Fibroblast of lung (primary cell): Measurements from ENCODE around the gene CCDC80. TPM values are rescaled to one million over a fixed set of nuclear protein-coding genes. Genes with fewer than 3 reads are reported as not detected.

ENCODE experiments used
- DNase-seq, 2 donors: peaks; one replicate each; pipeline versions ENCODE4 v3.0.0 to v3.0.0-alpha.2; 2010; ENCODE audit warnings: low read depth in 2 of 2
- H2AFZ ChIP-seq: 2 replicates; pipeline ENCODE4 v1.5.1; 2012; ENCODE audit warnings: low read length, control low read depth, inconsistent platforms
- H3K27ac ChIP-seq: 2 replicates; pipeline ENCODE4 v1.5.1; 2011; ENCODE audit warnings: low read length, control low read depth; ENCODE audit not compliant: insufficient read depth
- H3K27me3 ChIP-seq: 2 replicates; pipeline ENCODE4 v1.5.1; 2011; ENCODE audit warnings: mild to moderate bottlenecking, low read length; ENCODE audit not compliant: control insufficient read depth, insufficient read depth
- H3K36me3 ChIP-seq: 2 replicates; pipeline ENCODE4 v1.5.1; 2011; ENCODE audit warnings: low read length; ENCODE audit not compliant: control insufficient read depth, insufficient read depth
- H3K4me1 ChIP-seq: 2 replicates; pipeline ENCODE4 v1.5.1; 2011; ENCODE audit warnings: low read length; ENCODE audit not compliant: control insufficient read depth, insufficient read depth; ENCODE audit errors: extremely low read depth
- H3K4me2 ChIP-seq: 2 replicates; pipeline ENCODE4 v1.5.1; 2011; ENCODE audit warnings: low read length, control low read depth; ENCODE audit not compliant: insufficient read depth; ENCODE audit errors: extremely low read depth
- H3K4me3 ChIP-seq, 4 experiments: fragments of 200-600 bp in 1 of 4; sonication (generic) in 1 of 4; replicated peaks in 1 of 4; 2 replicates each; pipeline ENCODE4 v1.5.1; 2011 to 2016; ENCODE audit warnings: low read length in 4 of 4, low read depth in 3 of 4, mild to moderate bottlenecking in 3 of 4, control low read depth in 2 of 4, inconsistent platforms in 1 of 4, mixed read lengths in 1 of 4; ENCODE audit not compliant: insufficient read depth in 1 of 4; ENCODE audit errors: control extremely low read depth in 1 of 4
- H3K79me2 ChIP-seq: 2 replicates; pipeline ENCODE4 v1.5.1; 2012; ENCODE audit warnings: mild to moderate bottlenecking, low read length, inconsistent platforms; ENCODE audit not compliant: control insufficient read depth, insufficient read depth
- H3K9ac ChIP-seq: 2 replicates; pipeline ENCODE4 v1.5.1; 2011; ENCODE audit warnings: mild to moderate bottlenecking, low read length, control low read depth; ENCODE audit not compliant: insufficient read depth
- H3K9me3 ChIP-seq: 2 replicates; pipeline ENCODE4 v1.5.1; 2012; ENCODE audit warnings: low read depth, low read length; ENCODE audit not compliant: control insufficient read depth, insufficient read depth
- H4K20me1 ChIP-seq: 2 replicates; pipeline ENCODE4 v1.5.1; 2011; ENCODE audit warnings: low read length; ENCODE audit not compliant: control insufficient read depth, insufficient read depth; ENCODE audit errors: extremely low read depth
- CTCF ChIP-seq, 2 donors: IDR thresholded peaks in 1 of 2; conservative IDR thresholded peaks in 1 of 2; 1 replicate in 1 of 2; 2 replicates in 1 of 2; pipeline ENCODE4 v1.5.1; 2011 to 2012; ENCODE audit warnings: low read length in 2 of 2, control low read depth in 1 of 2, inconsistent platforms in 1 of 2, low read depth in 1 of 2, mild to moderate bottlenecking in 1 of 2
- EZH2 ChIP-seq: IDR thresholded peaks from 2 replicates; pipeline ENCODE4 v1.5.1; 2012; ENCODE audit warnings: low read length, control low read depth, mild to moderate bottlenecking; ENCODE audit errors: missing control alignments
- polyA plus RNA-seq, 2 donors: library from polyadenylated mRNA; depleted of rRNA in 1 of 2; stranded (reverse) in 1 of 2; unstranded in 1 of 2; fragments of >200 nt; gene quantifications; 2 replicates each; pipeline ENCODE4 v1.2.1, GENCODE V29; 2011 to 2012; ENCODE audit warnings: missing spikeins in 1 of 2
- total RNA-seq: library from RNA; depleted of rRNA; stranded (reverse); fragments of >200 nt; gene quantifications from 2 replicates; pipeline ENCODE4 v1.2.1, GENCODE V29; 2014

CCDC80 gene
- total and polyA plus RNA-seq, 2 donors (not counting 1 experiment from before 2014, with no cell fraction given) = 153 to 526 TPM

DNA sequence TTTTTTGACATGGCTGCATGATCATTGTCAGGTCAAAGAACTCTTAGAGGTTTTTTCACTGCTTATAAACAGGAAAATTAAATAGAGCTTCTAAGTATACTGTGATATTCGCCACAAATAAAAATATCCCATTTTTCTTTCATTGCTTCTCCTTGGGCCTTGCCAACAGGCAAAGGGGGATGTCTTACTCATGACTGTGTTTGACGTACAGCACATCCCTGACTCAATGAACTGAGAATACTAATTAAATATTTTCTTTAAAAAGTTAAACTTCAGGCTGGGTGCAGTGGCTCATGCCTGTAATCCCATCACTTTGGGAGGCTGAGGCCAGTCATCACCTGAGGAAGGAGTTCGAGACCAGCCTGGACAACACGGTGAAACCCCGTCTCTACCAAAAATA lies 41.4 kb upstream of the CCDC80 start:
- Histone ChIP-seq H4K20me1 (no peaks in the 10 kb centered on the region), H3K9ac (no peak overlapping the region), H3K4me3 (no peak overlapping the region), H3K27me3 (no peaks in the 10 kb centered on the region), H3K4me2 (no peak overlapping the region), H3K4me1 (peaks cover 20% of the 10 kb centered on the region), H2AFZ (no peak overlapping the region), H3K9me3 (no peaks in the 10 kb centered on the region), H3K27ac (peak overlapping the region; percentile 69), H3K79me2 (no peaks in the 10 kb centered on the region), H3K36me3 (no peaks in the 10 kb centered on the region)
- TF ChIP-seq EZH2 (no peak), CTCF (conservative IDR thresholded peaks at IDR 0.05 in 1 of 2, IDR thresholded peaks at IDR 0.05 in 1 of 2; ENCODE audit: low read depth in 1 of 2, low read length in 2 of 2) (no peak)
- DNase-seq = peak in 1 of 2 donors; percentile 66

DNA sequence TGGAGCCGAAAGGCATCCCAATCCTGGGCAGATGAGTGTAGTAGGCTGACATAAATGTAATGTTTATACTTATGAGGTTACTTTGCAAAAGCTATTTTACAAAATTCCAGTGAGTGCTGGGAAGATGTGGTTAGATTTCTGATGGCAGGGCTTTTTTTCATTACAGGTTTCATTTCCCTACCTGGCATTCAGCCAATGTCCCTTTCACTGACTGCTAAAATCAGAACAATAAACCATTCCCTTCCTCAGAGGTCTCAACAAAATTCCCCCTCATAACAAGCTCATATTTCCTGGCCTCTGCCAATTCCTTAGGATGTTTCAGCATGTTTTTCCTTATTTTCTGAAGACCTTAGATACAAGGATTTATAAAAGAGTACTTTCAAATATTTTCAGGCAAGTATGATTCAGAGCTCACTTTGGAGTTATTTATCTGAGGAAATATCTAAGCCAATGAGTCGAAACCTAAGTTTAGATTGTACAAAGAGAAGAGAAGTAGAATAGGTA lies 40.9 kb upstream of the CCDC80 start:
- Histone ChIP-seq H3K27ac (peak overlapping the region; percentile 69), H3K4me3 (no peak overlapping the region), H2AFZ (no peak overlapping the region), H3K27me3 (no peaks in the 10 kb centered on the region), H3K9me3 (no peaks in the 10 kb centered on the region), H3K9ac (no peak overlapping the region), H4K20me1 (no peaks in the 10 kb centered on the region), H3K36me3 (no peaks in the 10 kb centered on the region), H3K4me2 (peak overlapping the region; percentile 55), H3K4me1 (peaks cover 22% of the 10 kb centered on the region), H3K79me2 (no peaks in the 10 kb centered on the region)
- TF ChIP-seq CTCF (conservative IDR thresholded peaks at IDR 0.05 in 1 of 2, IDR thresholded peaks at IDR 0.05 in 1 of 2; ENCODE audit: low read depth in 1 of 2, low read length in 2 of 2) (no peak), EZH2 (no peak)
- DNase-seq = peak; percentile 69 to 91

DNA sequence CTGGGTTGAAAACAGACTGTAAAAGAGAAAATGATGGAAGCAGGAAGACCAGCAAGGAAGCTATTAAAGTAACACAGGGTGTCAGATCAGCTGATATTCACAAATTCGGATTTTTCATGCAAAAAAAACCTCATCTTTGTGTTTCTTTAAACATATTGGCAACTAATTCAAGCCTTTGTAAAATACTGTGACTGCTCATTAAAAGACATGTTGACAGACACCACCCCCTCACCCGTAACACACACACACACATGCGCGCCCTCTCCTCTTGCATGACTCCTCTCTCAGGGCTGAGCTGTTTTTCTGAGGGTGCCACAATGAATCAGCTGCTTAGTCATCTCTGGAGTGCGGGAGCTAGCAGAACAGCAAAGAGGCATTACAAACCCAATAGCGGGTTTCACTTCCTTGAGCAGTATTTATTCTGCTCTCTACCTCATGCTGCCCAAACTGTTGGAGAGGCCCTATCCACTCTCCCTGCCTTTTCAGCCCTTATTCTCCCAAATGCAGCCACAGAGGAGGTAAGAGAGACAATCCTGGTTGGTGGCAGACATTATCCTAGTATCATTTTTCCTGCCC lies 35.8 kb upstream of the CCDC80 start:
- Histone ChIP-seq H2AFZ (no peak overlapping the region), H3K4me3 (peak overlapping the region in 1 of 4 experiments; percentile 17), H3K9ac (no peak overlapping the region), H3K4me1 (peaks cover 18% of the 10 kb centered on the region), H3K4me2 (peak overlapping the region; percentile 48), H3K36me3 (no peaks in the 10 kb centered on the region), H3K9me3 (no peaks in the 10 kb centered on the region), H4K20me1 (no peaks in the 10 kb centered on the region), H3K27me3 (no peaks in the 10 kb centered on the region), H3K27ac (peak overlapping the region; percentile 82), H3K79me2 (no peaks in the 10 kb centered on the region)
- peak; percentile 96 to 99 for DNase-seq
- no peak for TF ChIP-seq CTCF (conservative IDR thresholded peaks at IDR 0.05 in 1 of 2, IDR thresholded peaks at IDR 0.05 in 1 of 2; ENCODE audit: low read depth in 1 of 2, low read length in 2 of 2)
- no peak for TF ChIP-seq EZH2
